DOHH2 (cell line): ENCODE measurements around the gene SLC29A3.
A peak's percentile ranks its signal among the peaks of the same experiment; 100 is the strongest.

Experiments used
- H3F3A ChIP-seq: fragments of 200-600 bp; sonication (generic), shearing (Covaris generic); 2 replicates; pipeline ENCODE4 v1.6.0; 2016; ENCODE audit warnings: antibody characterized with exemption, mild to moderate bottlenecking; ENCODE audit not compliant: control insufficient read depth, insufficient read depth
- H3K27ac ChIP-seq: fragments of 200-600 bp; sonication (generic); 2 replicates; pipeline ENCODE4 v1.5.1; 2014; ENCODE audit warnings: low read depth, mild to moderate bottlenecking, low read length, moderate library complexity
- H3K27me3 ChIP-seq: fragments of 200-600 bp; sonication (generic); 2 replicates; pipeline ENCODE4 v1.6.1; 2014; ENCODE audit warnings: mild to moderate bottlenecking, low read length, mixed read lengths; ENCODE audit not compliant: control insufficient read depth
- H3K36me3 ChIP-seq: fragments of 200-600 bp; sonication (generic); 2 replicates; pipeline ENCODE4 v1.6.1; 2014; ENCODE audit warnings: mild to moderate bottlenecking, low read length, moderate library complexity, mixed read lengths; ENCODE audit not compliant: control insufficient read depth
- H3K4me1 ChIP-seq: fragments of 200-600 bp; sonication (generic); 2 replicates; pipeline ENCODE4 v1.6.1; 2014; ENCODE audit warnings: mild to moderate bottlenecking, low read length, mixed read lengths; ENCODE audit not compliant: control insufficient read depth
- H3K4me2 ChIP-seq: fragments of 200-600 bp; sonication (generic); 2 replicates; pipeline ENCODE4 v1.6.0; 2014; ENCODE audit warnings: mild to moderate bottlenecking, low read length, moderate library complexity
- H3K4me3 ChIP-seq: fragments of 200-600 bp; sonication (generic); 2 replicates; pipeline ENCODE4 v1.5.1; 2014; ENCODE audit warnings: mild to moderate bottlenecking, low read length, mixed read lengths
- H3K79me2 ChIP-seq: fragments of 200-600 bp; sonication (generic); 2 replicates; pipeline ENCODE4 v1.6.1; 2014; ENCODE audit warnings: mild to moderate bottlenecking, low read length, mixed read lengths; ENCODE audit not compliant: control insufficient read depth
- H3K9me2 ChIP-seq: fragments of 200-600 bp; sonication (generic); replicated peaks from 2 replicates; pipeline ENCODE4 v1.6.1; 2014; ENCODE audit warnings: mild to moderate bottlenecking, low read length, mixed read lengths; ENCODE audit not compliant: control insufficient read depth
- H3K9me3 ChIP-seq: fragments of 200-600 bp; sonication (generic); 2 replicates; pipeline ENCODE4 v1.6.1; 2014; ENCODE audit warnings: antibody characterized with exemption, low read length, mixed read lengths; ENCODE audit not compliant: control insufficient read depth, insufficient read depth
- H4K20me1 ChIP-seq: fragments of 200-600 bp; sonication (generic); 2 replicates; pipeline ENCODE4 v1.6.0; 2014; ENCODE audit warnings: low read depth, mild to moderate bottlenecking, antibody characterized with exemption, low read length, moderate library complexity; ENCODE audit not compliant: control insufficient read depth, insufficient read depth
- CTCF ChIP-seq: fragments of 200-600 bp; sonication (generic); IDR thresholded peaks from one replicate; pipeline ENCODE4 v1.5.1; 2014; ENCODE audit warnings: antibody characterized with exemption, mild to moderate bottlenecking, low read depth, low read length; ENCODE audit not compliant: poor library complexity, severe bottlenecking
- EZH2phosphoT487 ChIP-seq: fragments of 200-600 bp; sonication (generic); IDR thresholded peaks from 2 replicates; pipeline ENCODE4 v1.6.1; 2017; ENCODE audit warnings: borderline replicate concordance, mild to moderate bottlenecking, antibody characterized with exemption, low read length, moderate library complexity, mixed read lengths

SLC29A3 gene

DNA sequence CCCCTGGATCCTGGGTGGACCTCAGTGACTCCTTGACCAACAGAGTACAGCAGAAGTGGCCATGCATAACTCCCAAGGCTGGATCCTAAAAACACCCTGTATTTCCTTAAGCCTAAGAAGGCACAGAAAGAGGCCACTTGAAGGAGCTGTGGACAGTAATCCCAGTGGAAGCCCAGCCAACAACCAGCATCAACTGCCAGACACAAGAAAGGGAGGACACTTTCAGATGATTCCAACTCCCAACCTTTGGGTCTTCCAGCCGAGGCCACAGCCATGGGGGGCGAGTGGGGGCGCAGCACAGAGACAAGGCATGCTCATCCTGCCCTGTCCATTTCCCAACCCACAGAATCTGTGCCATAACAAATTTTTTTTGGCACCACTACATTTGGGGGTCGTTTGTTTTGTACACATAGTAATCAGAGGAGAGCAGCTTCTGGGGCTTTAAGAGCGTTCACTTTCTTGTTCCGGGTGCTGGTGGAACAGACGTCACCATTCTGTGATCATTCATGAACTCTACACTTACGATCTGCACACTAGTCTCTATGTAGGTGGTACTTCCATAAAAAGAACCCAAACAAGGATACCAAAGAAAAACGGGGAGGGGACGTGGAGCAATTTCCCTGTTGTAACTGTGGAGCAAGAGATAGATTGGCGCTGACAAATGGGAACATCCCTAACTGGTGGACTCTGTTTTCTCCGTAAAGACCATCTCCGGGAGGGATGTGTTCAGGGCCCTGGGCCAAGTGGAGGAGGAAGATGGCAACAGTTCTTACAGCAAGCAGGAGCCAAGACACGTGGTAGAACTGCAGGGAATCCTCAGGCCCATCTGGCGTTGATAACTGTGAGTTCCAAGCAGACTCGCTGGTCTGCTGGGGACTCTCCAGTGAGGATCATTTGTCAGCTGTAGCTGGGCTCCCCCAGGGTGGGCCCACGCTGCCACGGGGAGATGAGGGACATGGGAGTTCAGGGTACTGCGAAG, 6.0 kb upstream of the SLC29A3 start:
- Histone ChIP-seq H3K79me2 (no peaks in the 10 kb centered on the region), H3K27ac (no peak overlapping the region), H3F3A (no peaks in the 10 kb centered on the region), H3K4me1 (no peaks in the 10 kb centered on the region), H3K9me3 (no peaks in the 10 kb centered on the region), H3K9me2 (no peaks in the 10 kb centered on the region), H3K27me3 (peaks cover 8% of the 10 kb centered on the region), H3K36me3 (no peaks in the 10 kb centered on the region), H3K4me3 (no peak overlapping the region), H4K20me1 (no peaks in the 10 kb centered on the region), H3K4me2 (no peak overlapping the region)
- no peak for TF ChIP-seq EZH2phosphoT487
- TF ChIP-seq CTCF: no peak

GRCh38 chr10:71314028-71314693, 4.9 kb upstream of the SLC29A3 start:
- no peaks in the 10 kb centered on the region for H3K4me1 ChIP-seq
- no peaks in the 10 kb centered on the region for H3K9me2 ChIP-seq
- no peaks in the 10 kb centered on the region for H3K9me3 ChIP-seq
- no peak overlapping the region for H3K4me3 ChIP-seq
- H3F3A ChIP-seq: no peaks in the 10 kb centered on the region
- peaks cover 8% of the 10 kb centered on the region for H3K27me3 ChIP-seq
- H3K79me2 ChIP-seq: no peaks in the 10 kb centered on the region
- no peak overlapping the region for H3K4me2 ChIP-seq
- no peak overlapping the region for H3K27ac ChIP-seq
- TF ChIP-seq EZH2phosphoT487 (no peak), CTCF (peak; percentile 58)
- no peaks in the 10 kb centered on the region for H4K20me1 ChIP-seq
- H3K36me3 ChIP-seq: no peaks in the 10 kb centered on the region

DNA sequence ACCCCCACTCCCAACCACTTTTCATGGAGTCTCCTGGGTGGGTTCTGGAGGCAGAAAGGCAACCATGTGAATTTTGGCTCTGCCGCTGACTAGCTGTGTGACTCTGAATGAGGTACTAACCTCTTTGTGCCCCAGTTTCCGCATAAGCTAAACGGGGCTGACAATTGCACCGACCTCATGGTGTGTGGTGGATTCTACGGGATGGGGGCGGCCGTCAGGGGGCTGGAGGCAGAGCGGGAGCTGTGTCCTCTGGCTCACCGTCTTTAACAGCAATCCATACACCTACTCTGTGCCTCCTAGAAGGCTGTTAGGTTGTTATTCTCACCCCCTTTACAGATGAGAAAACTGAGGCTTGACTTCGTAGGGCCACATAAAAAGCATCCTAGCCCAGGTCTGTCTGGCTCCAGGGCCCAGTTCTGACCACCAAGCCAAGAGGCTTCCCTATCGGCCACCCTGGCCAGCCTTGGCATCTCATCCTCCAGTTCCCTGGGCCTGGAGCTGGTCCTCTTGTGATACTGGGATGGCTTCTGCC, 4.3 kb upstream of the SLC29A3 start:
- TF ChIP-seq EZH2phosphoT487 (no peak), CTCF (no peak)
- Histone ChIP-seq H3K9me2 (no peaks in the 10 kb centered on the region), H4K20me1 (no peaks in the 10 kb centered on the region), H3K4me3 (no peak overlapping the region), H3F3A (no peaks in the 10 kb centered on the region), H3K27ac (no peak overlapping the region), H3K36me3 (no peaks in the 10 kb centered on the region), H3K9me3 (no peaks in the 10 kb centered on the region), H3K27me3 (peaks cover 8% of the 10 kb centered on the region), H3K4me1 (peaks cover 5% of the 10 kb centered on the region), H3K79me2 (no peaks in the 10 kb centered on the region), H3K4me2 (no peak overlapping the region)
